ENCODE results near the gene LRP1. TPM values are rescaled to one million over a fixed set of nuclear protein-coding genes. Genes with fewer than 3 reads are reported as not detected.

Gene LRP1
- total RNA-seq, 1 experiment from 2014 or later = 9.0 TPM

GRCh38 chr12:57219993-57220754 is 91.9 kb downstream of the LRP1 start:
- no peak for ATAC-seq
- H3K27ac ChIP-seq (ENCODE audit: low read length) = no peak overlapping the region
- in situ Hi-C loops (cut with HindIII; ENCODE audit: low pct_unique_long_range_greater_than_20kb, low sequenced_read_pairs) (no loop called here), intact Hi-C loops (cut with micrococcal nuclease; ENCODE audit: unreplicated experiment) (no loop called here)
- no peak for TF ChIP-seq REST (IDR thresholded peaks at IDR 0.05; ENCODE audit: insufficient read depth in 1 of 2, low read depth in 2 of 2, low read length in 1 of 2)
- TF ChIP-seq POLR2AphosphoS5 (IDR thresholded peaks at IDR 0.05; ENCODE audit: low read depth, low read length) = no peak
- no peak for TF ChIP-seq TCF7L2 (IDR thresholded peaks at IDR 0.05; ENCODE audit: low read depth, low read length)
- TF ChIP-seq SIN3A (IDR thresholded peaks at IDR 0.05; ENCODE audit: borderline replicate concordance, insufficient read depth, low read depth, low read length) = no peak
- TF ChIP-seq CTCF (IDR thresholded peaks at IDR 0.05) = no peak
- H3K4me1 ChIP-seq (ENCODE audit: control insufficient read depth, insufficient read depth, low read length) = peaks cover 16% of the 10 kb centered on the region
- POLR2A ChIA-PET = no interaction called here
- no TSS peak for BruUV-seq (replicated peaks)
- peaks cover 7% of the 10 kb centered on the region for H3K27me3 ChIP-seq (ENCODE audit: control insufficient read depth, insufficient read depth, low read length)
- no peaks in the 10 kb centered on the region for H3K9me3 ChIP-seq (ENCODE audit: control insufficient read depth, insufficient read depth, low read depth, low read length)
- CTCF ChIA-PET = interaction anchor here (0.6 to 1.1 kb wide), 2 partner anchors 10 to 75 kb away, joined by 3 to 4 read pairs; partner anchors contain the start of gene SHMT2
- DNase-seq (ENCODE audit: low read depth, low spot score) = no peak
- no peaks in the 10 kb centered on the region; the same call in 1 of the 2 replicates for H3K36me3 ChIP-seq (ENCODE audit: control insufficient read depth, insufficient read depth, low read length)
- H3K4me3 ChIP-seq (ENCODE audit: low read depth in 2 of 2, low read length in 2 of 2) = no peak overlapping the region

- POLR2A ChIA-PET = no interaction called here
- in situ Hi-C loops (cut with HindIII; ENCODE audit: low pct_unique_long_range_greater_than_20kb, low sequenced_read_pairs) (no loop called here), intact Hi-C loops (cut with micrococcal nuclease; ENCODE audit: unreplicated experiment) (no loop called here)
- no TSS peak for BruUV-seq (replicated peaks)
- no peak for DNase-seq (ENCODE audit: low read depth, low spot score)
- Histone ChIP-seq H3K4me1 (ENCODE audit: control insufficient read depth, insufficient read depth, low read length) (peaks cover 12% of the 10 kb centered on the region), H3K9me3 (ENCODE audit: control insufficient read depth, insufficient read depth, low read depth, low read length) (no peaks in the 10 kb centered on the region), H3K27ac (ENCODE audit: low read length) (no peak overlapping the region), H3K4me3 (ENCODE audit: low read depth in 2 of 2, low read length in 2 of 2) (no peak overlapping the region), H3K36me3 (ENCODE audit: control insufficient read depth, insufficient read depth, low read length) (no peaks in the 10 kb centered on the region; the same call in 1 of the 2 replicates), H3K27me3 (ENCODE audit: control insufficient read depth, insufficient read depth, low read length) (peaks cover under 1% of the 10 kb centered on the region; the same call in 1 of the 2 replicates)
- CTCF ChIA-PET = no interaction called here
- no peak for ATAC-seq
- TF ChIP-seq TCF7L2 (IDR thresholded peaks at IDR 0.05; ENCODE audit: low read depth, low read length) (no peak), POLR2AphosphoS5 (IDR thresholded peaks at IDR 0.05; ENCODE audit: low read depth, low read length) (no peak), SIN3A (IDR thresholded peaks at IDR 0.05; ENCODE audit: borderline replicate concordance, insufficient read depth, low read depth, low read length) (no peak), CTCF (IDR thresholded peaks at IDR 0.05) (no peak), REST (IDR thresholded peaks at IDR 0.05; ENCODE audit: insufficient read depth in 1 of 2, low read depth in 2 of 2, low read length in 1 of 2) (no peak)
Measured at GRCh38 chr12:57220770-57221168, 92.5 kb downstream of the LRP1 start.
